ENCODE measurements around the gene ARHGAP10. TPM values are rescaled to one million over a fixed set of nuclear protein-coding genes. Genes with fewer than 3 reads are reported as not detected.

ARHGAP10 gene
- total RNA-seq, 1 donor from 2014 or later: 8.0 TPM

DNA sequence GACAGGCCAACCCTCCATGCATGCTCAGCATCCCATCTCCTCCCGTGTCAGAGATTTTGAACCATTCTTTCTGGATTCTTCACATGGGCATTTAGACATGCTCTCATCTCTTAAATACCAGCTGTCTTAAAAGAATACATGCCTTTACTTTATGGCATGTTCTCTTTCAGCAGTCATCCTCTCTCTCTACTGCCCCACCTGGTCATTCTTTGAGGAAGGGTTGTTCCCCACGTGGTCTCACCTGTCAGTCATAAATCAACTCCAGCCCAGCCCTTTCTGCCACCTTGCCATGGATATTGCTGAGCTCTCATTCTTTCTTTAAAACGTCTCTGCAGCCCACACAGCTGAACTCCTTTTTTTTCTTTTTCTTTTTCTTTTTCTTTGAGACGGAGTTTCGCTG, 111.3 kb downstream of the ARHGAP10 start:
- ATAC-seq: no peak
- no peak for DNase-seq (ENCODE audit: low spot score)

DNA sequence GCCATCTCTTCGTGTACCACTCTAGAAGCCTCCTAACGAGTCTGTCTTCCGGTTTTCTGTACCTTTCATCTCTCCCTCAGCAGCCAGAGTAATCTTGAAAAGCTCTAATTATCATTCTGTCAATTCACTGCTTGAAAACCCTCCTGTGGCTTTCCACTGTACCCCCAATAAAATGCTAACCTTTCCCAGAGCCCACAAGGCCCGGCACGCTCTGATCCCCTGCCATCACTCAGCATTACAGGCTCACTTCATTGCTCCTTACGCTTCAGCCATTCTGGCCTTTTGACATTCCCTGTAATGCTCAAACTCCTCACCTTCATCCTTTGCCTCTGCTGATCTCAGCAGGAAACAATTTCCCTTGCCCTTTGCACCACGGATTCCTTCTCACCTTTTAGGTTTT, 112.9 kb downstream of the ARHGAP10 start:
- ATAC-seq (no peak), DNase-seq (ENCODE audit: low spot score) (no peak)

DNA sequence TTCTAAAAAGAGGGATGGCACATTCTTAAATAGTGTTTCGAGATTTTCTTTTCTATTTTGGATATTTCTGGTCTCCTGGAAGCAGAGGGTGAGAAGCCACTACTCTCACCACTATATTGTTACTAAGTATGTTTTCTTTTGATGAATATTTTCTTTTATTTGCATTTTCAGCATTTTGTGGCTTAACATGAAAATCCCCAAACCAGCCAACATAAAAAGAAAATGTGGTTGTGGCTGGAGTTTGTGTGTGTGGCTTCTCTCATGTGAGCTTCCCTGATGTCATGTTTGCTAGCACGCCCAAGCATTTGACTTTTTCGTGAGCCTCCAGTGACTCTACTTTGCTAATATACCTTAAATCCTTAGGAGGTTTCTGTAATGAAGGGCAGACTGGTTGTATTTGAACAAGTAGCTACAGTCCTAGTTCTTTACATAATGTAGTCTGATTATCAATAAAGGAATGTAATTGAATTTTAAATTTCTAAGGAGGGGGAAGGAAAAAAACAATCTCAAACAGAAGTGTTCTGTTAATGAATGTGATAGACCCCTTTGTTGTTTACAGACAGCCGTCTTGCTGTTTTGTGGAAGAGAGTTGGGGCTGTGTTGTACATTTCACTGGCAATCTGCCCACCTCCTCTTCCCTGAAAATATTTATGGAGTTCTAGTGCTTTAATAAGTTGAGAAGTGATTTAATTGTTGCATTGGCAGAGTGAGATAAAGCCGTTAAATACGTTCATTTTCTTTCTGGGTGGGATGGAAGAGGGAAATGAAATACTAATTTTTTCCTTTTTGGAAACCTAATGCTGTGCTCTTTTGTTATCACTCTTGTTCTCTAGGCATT, 114.6 kb downstream of the ARHGAP10 start:
- ATAC-seq (no peak), DNase-seq (ENCODE audit: low spot score) (no peak)

DNA sequence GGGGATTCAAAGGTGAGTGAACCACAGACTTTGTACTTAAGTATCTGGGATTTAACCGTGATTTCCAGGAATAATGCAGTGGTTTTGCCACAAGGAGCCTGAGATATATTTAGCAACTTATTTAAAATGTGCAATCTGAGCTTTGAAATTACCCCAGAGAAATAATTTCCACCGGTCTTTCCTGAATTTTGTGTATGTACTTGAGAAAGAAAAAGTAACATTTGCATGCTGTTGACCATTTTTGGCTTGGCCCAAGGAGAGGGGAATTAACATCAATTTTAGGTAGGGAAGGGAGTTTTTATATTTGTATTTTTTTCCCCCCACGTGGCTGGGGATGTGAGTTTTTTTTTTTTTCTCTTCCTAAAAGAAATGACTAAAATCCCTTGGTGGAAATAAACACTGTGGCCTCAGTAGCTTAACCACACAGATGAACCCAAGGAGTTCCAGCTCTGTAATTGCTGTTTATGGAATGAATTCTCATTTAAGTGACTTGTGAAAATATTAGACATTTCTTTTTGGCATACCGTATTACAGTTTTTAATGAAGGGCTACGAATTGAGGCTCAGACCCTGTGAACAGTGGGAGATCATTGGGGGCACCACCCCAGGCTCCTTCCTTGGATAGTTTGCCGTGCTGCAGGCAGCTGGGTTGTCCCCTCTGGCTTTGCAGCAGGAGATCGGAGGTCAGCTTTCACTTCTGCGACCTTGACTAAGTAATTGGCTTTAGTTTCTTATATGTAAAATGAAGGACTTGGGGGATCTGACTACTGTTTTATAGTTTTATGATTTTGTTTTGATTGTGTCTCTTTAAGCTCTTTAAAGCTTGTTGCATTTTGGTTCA, 116.1 kb downstream of the ARHGAP10 start:
- no peak for DNase-seq (ENCODE audit: low spot score)
- ATAC-seq: no peak

DNA sequence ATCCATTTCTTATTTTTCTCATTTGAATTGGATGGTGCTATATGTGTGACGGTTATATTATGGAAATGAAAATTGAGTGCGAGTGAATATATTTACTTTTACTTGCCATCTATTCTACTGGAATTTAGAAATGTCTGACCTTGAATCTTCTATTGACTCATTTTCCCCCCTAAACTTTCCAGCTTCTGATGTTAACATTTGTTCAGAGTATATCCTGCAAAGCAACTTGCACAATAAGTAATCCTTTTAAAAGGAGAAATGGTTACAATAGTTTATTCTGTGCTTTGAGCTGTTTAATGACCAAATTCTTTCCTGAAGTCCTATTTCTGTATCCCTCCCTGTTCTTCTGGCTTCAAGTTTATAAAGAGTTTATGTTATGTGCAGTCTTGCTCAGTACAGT, 116.7 kb downstream of the ARHGAP10 start:
- ATAC-seq (no peak), DNase-seq (ENCODE audit: low spot score) (no peak)

DNA sequence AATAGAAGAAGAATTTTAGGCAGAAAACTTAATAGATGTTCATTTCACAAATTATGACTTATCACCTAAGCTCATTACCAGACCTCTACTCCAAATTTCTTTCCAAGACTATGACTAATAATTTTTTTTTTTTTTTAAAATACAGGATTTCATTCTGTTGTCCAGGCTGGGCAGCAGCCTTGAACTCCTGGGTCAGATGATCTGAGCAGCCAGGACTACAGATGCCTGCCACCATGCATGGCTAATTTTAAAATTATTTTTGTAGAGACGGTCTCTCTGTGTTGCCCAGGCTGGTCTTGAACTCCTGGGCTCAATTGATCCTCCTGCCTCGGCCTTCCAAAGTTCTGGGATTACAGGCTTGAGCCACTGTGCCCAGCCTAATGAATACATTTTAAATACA, 119.2 kb downstream of the ARHGAP10 start:
- ATAC-seq: no peak

DNA sequence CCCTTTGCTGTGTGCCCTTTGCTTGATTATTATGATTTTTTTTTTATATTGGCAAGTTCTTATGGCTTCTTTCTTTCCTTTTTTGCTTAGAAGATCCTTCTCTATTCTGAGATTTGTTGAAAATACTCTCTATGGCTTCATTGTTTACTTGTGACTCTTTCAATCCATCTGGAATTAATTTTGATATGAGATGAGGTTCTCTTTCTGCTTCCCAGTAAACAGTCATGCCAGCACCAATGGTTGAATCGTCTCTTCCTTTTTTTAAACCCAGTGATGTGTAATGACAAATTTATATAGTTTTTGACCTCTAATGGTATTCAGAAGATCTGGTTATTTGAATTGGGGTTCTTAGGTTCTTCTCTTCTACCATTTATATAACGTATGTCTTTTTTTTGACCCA, 121.8 kb downstream of the ARHGAP10 start:
- DNase-seq (ENCODE audit: low spot score) (no peak), ATAC-seq (no peak)

More for the DNA sequence above, 119.2 kb downstream of the ARHGAP10 start:
- no peak for DNase-seq (ENCODE audit: low spot score)

DNA sequence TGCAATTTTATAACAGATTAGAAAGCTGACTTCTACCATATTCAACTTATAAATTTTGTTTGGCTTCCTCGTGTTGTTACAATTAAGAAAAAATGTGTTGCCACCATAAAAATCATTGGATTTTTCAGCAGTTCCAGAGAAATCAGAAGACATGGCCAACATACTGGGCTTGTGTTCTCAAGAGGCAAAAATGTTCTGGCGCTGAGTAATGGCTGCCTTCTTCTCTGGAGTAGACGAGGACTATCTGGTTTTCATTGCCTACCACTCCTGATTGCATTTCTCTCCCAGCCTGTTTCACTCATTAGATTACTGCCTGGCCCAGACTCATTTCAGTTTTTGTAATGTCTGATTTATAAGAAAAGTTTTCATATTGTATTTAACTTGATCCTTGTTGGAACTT, 122.3 kb downstream of the ARHGAP10 start:
- no peak for DNase-seq (ENCODE audit: low spot score)
- ATAC-seq: no peak

DNA sequence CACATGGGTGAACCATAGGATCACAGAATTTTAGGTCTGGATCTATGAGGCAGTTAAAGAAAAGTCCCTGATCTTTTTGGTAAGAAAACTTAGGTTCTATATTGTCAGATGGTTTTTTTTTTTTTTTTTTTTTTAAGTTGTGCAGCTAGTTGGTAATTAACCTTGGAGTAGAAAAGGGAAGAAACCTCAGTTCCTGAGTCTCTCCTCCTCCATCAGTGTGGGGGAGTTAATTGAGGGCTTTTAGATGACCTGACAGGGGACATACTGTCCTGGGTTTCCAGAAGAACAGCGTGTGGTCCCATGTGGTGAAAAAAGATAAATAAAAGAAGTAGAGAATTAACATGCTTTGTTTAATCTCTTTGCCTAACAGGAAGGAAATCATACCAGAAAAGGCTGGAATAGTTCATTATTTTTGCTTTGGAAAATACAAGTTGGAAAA, 123.7 kb downstream of the ARHGAP10 start:
- ATAC-seq (no peak), DNase-seq (ENCODE audit: low spot score) (no peak)

DNA sequence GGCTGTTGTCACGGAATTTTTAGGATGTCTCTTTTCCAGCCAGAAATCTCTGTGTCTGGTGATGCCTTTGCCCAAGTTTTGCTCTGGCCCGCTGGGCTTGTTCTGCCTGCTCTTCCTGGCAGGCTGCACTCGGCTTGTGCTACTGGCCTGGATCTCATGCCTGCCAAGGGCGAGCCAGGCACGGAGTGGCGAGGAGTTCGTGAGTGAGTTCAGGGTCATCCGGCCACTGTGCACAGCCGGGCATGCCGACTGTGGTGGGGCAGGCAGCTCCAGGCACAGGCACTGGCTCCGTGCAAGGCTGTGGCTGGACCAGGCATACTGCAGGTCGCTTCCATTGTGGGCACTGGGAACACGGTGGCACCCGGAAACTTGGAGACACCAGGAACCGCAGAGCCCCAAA, 129.1 kb downstream of the ARHGAP10 start:
- DNase-seq (ENCODE audit: low spot score): no peak
- no peak for ATAC-seq

DNA sequence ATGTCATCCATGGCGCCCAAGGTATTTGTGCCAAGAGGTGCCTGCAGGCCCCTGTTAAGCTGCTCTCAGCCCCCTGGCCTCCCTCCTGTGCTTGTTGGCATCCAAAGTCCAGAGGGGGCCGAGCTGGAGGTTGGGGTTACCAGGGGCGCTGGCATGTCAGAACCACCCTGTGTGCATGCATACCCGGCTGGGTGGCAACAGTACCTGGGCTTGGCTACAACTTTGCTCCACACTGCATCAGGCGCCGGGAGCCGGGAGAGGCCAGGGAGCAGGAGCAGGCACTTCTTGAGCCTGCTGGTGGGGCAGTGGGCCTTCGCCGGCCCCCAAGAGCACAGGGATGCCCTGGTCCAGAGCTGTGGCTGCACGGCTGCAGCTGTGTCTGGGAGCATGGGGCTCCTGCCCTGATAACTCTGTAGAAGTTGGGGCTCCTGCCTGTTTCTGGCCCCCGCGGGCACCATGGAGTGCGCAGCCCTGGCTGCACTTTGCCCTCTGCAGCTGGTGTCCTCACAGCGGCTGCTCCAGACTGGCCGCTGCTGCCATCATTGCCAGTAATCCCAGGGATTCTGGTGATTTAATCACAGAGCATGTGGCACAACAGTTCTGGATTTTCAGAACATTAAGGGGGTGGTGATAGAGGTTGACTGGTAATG, 130.3 kb downstream of the ARHGAP10 start:
- ATAC-seq (no peak), DNase-seq (ENCODE audit: low spot score) (no peak)

DNA sequence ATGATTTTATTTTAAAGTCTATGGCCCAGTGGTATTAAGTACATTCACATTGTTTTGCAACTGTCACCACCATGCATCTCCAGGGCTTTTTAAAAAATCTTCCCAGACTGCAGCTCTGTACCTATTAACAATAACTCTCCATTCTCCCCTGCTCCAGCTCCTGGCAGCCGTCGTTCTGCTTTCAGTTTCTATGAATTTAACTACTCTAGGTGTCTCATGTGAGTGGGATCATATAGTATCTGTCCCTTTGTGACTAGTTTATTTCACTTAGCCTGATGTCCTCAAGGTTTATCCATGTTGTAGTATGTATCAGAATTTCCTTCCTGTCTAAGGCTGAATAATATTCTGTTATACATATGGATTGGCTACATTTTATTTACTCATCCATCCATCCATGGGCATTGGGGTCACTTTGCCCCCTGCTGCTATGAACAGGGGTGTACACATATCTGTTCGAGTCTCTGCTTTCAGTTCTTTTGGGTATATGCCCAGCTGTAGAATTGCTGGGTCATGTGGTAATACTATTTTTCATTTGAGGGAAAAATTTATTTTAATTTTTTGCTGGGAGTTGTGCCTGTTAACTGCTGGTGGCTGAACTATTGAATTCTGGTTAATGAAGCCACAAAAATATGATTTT, 131.3 kb downstream of the ARHGAP10 start:
- ATAC-seq: no peak

DNA sequence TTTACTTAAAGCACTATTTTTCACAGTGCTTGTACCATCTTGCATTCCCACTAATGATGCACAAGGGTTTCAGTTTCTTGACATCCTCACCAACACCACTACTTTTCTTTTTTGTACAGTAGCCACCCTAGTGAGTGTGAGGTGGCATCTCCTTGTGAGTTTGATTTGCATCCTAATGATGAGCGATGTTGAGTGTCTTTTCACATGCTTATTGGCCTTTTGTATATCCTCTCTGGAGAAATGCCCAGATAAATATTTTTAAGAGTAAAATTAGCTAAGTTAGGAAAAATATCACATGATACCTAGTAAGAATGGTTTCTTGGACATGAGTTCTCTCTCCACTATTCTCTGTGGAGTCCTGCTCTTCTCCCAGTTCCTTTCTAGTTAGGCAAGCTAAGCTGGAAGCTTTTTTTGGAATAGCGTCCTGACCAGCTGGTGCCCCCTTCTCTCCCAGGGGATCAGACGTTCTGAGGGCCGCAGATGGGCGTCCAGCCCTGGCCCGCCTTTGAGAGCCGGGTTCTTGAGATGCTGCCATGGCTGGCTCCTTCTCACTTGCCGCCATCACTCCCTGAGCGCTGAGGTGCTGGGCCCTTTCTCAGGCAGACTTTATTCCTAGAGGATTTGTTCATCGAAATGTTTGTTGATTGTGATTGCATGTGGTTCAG, 132.1 kb downstream of the ARHGAP10 start:
- no peak for ATAC-seq
- no peak for DNase-seq (ENCODE audit: low spot score)

More for the DNA sequence above, 131.3 kb downstream of the ARHGAP10 start:
- no peak for DNase-seq (ENCODE audit: low spot score)

DNA sequence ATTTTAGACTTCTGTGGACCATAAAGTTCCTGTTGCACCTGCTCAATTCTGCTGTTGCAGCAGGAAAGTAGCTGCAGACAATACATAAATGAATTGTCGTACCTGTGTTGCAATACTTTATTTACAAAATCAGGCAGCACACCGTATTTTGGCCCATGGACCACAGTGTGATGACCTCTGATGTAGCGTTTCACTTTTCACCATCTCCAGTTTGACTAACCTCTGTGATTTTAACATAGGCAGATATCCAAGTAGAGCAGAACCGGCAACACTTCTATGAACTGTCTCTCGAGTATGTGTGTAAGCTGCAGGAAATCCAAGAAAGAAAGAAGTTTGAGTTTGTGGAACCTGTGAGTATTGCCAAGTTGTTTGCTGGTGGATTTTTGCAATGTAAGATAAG, 132.7 kb downstream of the ARHGAP10 start:
- DNase-seq (ENCODE audit: low spot score): peak; percentile 71

DNA sequence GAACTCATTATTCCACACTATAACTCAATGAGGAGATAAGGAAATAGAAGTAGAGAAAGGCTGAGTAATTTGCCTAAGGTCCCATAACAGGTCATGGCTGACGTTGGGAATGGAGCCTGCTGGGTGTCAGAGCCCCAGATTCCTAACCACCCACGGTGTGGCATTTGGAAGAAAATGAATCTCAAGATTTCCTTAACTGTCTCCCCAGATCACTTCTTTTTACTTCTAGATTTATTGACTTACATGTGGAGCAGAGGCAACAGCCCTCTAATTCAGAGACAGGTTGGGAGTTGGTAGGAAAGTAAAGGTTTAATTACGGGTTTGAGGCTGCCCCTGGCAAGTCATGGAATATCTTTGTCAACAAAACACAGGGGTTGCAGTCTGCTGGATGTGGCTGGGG, 134.0 kb downstream of the ARHGAP10 start:
- ATAC-seq (no peak), DNase-seq (ENCODE audit: low spot score) (no peak)

More for the DNA sequence above, 132.7 kb downstream of the ARHGAP10 start:
- peak; percentile 84 for ATAC-seq

DNA sequence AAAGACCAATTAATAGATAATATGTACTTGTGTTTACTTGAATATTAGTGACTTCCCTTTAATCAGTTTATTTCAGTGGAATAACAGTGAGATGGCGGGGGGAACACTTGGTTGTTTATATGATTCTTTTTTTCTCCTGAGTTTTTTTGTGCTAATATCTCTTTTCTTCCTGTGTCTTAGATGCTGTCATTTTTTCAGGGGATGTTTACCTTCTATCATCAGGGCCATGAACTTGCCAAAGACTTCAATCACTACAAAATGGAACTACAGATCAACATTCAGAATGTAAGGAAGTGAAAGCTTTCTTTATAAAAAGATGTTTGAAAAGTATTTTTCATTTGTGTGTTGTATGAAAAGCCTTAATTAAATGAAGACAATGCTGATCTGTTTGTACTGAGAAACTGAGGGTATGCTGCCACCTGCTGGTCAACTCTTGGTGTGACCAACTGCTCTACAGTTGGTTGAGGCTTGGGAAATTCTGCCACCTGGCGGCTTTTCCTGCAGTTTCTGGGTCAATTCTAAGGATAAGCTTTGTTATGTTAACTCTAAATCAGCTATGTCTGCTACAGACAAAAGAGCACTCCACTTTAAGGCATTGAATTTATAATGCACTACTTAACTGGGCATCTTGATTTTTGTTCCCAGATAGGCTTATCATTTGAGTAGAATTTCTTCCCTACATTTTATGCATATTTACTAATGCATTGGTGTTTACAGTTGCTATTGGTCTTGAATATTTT, 134.8 kb downstream of the ARHGAP10 start:
- peak; percentile 89 for DNase-seq (ENCODE audit: low spot score)
- ATAC-seq: peak; percentile 97

DNA sequence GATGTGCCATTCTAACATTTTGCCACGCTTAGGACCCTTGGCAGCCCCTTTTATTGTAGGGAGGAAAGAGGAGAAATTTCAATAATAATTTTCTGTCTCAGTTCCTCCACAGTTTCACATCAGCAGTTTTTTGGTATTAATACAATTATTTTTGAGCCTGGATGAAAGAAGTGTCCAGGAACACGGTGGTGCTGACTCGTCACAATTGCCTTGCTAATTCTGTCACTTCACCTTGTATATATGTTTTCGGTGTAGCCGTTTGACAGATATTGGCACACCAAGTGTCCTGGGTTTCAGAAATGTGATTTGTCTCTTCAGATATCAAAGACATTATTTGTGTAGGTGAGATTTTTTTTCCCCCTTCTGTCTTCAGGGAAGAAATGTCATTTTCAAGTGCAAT, 142.2 kb downstream of the ARHGAP10 start:
- DNase-seq (ENCODE audit: low spot score): no peak
- no peak for ATAC-seq

DNA sequence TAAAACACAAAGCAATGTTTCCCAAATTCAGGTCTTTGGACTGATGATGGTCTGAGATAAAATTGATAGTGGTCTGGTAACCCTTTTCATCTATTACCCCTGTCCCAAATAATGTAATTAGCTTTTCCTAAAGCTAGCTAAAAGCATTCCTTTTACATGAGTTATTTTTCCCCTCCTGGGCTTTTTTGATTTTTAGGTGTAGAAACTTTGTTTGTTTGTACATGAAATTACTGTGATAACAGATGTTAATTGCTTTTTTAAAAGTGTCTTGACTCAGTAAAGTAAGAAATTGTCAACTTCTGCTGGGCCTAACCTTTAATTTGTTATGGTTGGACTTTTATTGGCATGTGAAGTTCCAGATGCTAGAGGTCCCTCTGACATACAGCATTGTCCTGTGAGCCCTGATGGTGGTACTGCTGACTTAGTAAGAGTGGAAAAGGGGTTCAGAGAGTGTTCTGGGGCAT, 145.5 kb downstream of the ARHGAP10 start:
- ATAC-seq (no peak), DNase-seq (ENCODE audit: low spot score) (no peak)

DNA sequence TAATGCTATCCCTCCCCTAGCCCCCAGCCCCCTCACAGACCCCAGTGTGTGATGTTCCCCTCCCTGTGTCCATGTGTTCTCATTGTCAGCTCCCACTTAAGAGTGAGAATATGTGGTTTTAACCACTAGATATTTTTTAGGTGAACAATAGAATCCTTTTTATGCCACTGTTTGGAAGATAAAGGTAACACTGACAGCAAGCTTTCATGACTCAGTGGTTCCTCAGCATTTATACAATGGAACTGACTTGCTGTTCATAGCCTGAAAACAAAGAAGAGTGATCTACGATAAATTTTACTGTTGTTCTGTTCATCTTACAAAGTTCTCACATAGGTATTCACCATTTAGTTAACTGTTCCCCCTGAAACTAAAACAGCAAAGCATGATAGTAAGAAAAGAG, 147.8 kb downstream of the ARHGAP10 start:
- DNase-seq (ENCODE audit: low spot score): no peak
- ATAC-seq: no peak

DNA sequence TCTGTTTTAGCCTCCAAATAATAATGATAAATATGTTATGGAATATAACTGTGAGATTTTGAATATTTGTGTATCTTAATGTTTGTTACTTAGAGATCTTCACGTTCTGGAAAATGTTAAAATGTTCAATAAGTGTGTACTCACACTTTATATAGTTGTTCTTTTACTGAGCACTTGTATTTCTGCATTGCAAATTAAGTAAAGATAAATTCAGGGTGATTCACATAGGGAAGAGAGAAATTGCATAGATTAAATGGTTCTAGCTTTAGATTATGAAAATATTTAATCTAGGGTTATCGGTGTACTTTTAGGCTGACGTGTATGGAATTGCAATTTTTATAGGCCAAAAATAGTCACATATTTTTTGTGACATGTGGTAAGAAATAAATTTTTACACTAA, 148.6 kb downstream of the ARHGAP10 start:
- DNase-seq (ENCODE audit: low spot score): no peak
- ATAC-seq: no peak

Measured in left lobe of liver (tissue), 2 donors.